H7 (cell line): Measurements from ENCODE around the gene DNAJC5. TPM values are rescaled to one million over a fixed set of nuclear protein-coding genes. Genes with fewer than 3 reads are reported as not detected.

Experiments used
- DNase-seq: peaks from one replicate; pipeline ENCODE4 v3.0.0; 2012
- H3K27me3 ChIP-seq: 2 replicates; pipeline ENCODE4 v1.6.0; 2011; ENCODE audit warnings: mild to moderate bottlenecking, low read length; ENCODE audit not compliant: control insufficient read depth, insufficient read depth
- H3K36me3 ChIP-seq: replicated peaks from 2 replicates; pipeline ENCODE4 v1.5.1; 2011; ENCODE audit warnings: low read length; ENCODE audit not compliant: control insufficient read depth, insufficient read depth
- H3K4me3 ChIP-seq: 2 replicates; pipeline ENCODE4 v1.5.1; 2011; ENCODE audit warnings: low read depth, mild to moderate bottlenecking, control low read depth, low read length, moderate library complexity; ENCODE audit not compliant: insufficient read depth
- total RNA-seq: library from RNA; depleted of rRNA; stranded (reverse); fragments of >200 nt; shearing (Covaris generic); gene quantifications from 2 replicates; pipeline ENCODE4 v1.2.3, GENCODE V29; 2014

The DNAJC5 gene
- total RNA-seq, 1 experiment from 2014 or later = 30.8 TPM

DNA sequence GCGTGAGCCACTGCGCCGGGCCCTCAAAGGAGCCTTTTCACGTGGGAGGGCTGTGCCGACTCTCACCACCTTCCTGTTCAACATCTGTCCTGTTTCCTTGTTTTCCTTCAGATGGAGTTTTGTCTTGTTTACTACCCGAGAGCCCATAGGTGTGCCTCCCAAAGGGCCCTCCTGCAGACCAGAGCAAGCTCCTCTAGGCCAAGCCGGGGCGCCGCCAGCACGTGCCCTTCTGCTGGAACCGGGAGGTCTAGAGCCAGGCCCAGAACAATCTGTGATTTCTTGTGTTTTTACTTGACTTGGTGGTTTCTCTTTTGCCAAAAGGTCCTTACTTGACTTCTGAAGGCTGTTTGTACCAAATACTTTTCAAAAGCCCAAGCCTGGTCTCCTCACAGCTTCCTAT lies 8.0 kb upstream of the DNAJC5 start:
- DNase-seq = no peak
- no peak overlapping the region for H3K4me3 ChIP-seq
- H3K36me3 ChIP-seq = peaks cover 16% of the 10 kb centered on the region
- H3K27me3 ChIP-seq = no peaks in the 10 kb centered on the region

DNA sequence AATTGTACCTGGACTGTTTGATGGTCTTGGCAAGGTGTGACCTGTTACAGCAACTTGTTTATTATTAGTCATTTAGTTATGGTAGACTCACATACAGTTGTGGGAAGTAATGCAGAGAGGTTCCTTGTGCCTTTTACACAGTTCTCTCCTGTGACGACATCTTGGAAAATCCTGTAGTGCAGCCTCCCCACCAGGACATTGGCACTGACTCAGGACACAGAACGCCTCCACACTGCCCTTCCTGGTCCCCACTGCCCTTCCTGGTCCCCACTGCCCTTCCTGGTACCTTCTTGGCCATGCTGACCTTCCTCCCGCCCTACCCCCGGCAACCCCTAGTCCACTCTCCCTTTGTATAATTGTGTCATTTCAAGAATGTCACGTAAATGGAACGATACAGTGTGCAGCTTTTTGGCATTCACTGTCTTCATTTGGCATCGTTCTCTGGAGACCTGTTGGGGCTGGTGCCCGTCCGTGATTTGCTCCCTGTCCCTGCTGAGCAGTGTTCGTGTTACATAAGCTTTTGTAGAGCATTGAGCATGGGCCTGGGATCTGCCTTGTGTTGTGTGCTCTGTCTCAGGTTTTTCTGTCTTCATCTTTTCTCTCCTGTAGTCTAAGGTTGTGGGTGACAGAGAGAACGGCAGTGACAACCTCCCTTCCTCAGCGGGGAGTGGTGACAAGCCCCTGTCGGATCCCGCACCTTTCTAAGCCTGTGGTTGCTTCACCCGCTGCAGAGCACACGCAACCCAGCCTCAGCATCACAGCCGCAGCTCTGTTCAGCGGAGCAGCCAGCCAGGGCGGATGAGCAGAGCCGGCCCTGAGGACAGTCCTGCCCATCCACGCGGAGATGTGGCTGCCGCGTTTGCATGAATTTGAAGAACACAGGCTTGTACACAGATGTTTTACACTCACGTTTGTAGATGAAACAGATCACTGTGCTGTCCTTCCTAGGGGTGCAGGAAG lies 5.4 kb upstream of the DNAJC5 start:
- H3K4me3 ChIP-seq = no peak overlapping the region
- DNase-seq = peak; percentile 27
- H3K36me3 ChIP-seq = peaks cover 7% of the 10 kb centered on the region
- H3K27me3 ChIP-seq = no peaks in the 10 kb centered on the region

DNA sequence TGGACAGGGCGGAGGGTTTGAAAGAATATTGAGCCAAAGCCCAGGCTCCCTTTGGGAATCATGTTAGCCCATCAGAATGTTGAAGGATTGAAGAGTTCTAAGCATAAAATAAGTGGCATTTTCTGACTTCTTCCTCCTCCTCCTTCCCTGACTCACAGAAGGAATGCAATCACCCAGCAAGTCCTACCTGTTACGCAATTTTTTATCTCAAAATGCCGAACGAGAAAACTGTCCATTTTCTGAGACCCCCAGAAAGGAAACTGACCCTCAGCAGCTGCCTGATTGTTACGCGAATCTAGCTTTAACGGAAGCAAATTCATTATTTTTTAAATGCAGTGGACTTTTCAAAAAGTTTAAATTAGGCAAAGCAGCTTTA lies 4.7 kb upstream of the DNAJC5 start:
- H3K36me3 ChIP-seq = peaks cover 5% of the 10 kb centered on the region

DNA sequence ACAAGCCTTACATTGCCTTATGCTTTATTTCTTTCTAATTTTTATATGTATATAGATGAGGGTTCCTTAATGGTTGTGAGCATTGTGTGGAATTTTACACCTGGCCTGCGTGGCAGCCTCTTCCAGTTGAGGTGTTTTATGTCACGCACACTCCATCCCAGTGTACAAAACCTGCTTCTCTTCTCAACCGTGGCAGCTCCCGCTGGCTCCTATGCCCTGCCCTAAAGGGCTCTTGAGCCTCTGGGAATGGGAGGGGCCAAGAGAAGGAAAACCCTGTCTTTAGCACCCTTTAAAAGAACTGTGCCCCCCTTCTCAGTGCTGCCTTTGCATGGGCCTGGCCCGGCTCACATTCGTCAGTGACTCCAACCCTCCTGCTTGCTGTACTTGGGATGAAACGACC lies 4.3 kb upstream of the DNAJC5 start:
- H3K36me3 ChIP-seq = peaks cover 5% of the 10 kb centered on the region
- DNase-seq = no peak
- H3K4me3 ChIP-seq = no peak overlapping the region
- H3K27me3 ChIP-seq = no peaks in the 10 kb centered on the region

More for the DNA sequence above, 4.7 kb upstream of the DNAJC5 start:
- Histone ChIP-seq H3K27me3 (no peaks in the 10 kb centered on the region), H3K4me3 (no peak overlapping the region)
- DNase-seq = no peak

DNA sequence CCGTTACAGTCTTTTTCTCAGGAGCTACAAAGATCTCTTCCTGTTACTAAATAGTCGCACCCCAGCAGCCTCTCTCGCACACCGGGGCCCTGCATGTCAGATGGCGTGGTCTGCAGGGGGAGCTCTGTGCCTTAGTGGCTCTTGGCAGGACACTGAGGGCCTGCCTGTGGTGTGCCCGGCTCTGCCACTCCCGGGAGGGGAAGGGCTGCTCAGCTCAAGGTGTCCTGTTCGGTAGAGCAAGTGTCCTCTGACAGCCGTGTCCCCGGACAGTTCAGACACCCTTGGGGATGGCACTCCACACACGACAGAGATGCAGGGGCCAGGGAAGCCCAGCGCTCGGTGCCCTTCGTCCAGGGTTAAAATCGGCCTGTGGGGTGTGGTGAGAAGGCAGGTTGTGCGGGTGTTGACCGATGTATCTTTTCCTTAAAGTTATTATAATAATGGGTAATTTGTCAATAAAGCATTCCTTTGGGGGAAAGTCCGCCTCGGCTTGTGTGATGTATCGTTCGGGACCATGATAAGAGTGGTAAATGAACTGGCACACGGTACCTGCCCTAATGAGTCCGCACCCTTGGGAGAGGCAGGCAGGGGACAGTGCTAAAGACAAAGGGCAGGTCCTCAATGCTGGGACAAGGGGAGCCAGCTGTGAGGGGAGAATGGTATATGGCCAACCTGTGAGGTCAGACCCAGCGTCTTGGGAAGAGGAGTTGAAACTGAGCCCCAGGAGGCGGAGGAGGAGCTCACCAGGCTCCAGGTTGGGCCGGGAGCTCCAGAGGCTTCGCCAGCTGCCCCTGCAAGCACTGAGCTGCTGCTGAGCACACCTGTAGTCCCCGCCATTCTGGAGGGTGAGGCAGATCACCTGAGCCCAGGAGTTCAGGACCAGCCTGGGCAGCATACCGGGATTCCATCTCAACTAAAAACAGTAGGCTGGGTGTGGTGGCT lies 3.6 kb upstream of the DNAJC5 start:
- Histone ChIP-seq H3K4me3 (no peak overlapping the region), H3K36me3 (peaks cover 5% of the 10 kb centered on the region), H3K27me3 (no peaks in the 10 kb centered on the region)
- peak; percentile 72 for DNase-seq

DNA sequence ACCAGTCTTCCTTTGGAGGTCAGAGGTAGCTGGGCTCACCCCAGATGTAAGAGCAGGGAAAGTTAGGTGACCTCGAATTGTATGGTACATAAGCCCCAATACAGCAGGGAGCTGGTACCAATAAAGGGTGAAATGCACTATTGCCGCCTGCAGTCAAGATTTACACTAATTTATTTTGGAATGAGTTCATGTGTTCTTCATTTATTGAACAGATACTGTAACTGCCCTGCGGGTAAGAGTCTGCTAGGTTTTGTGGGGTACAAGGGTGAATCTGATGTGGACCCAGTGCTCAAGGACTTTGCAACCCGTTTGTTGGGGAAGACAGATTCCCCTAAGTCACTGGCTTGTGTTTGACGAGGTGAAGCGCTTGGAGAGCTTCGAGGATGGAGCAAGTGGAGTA lies 2.5 kb upstream of the DNAJC5 start:
- Histone ChIP-seq H3K27me3 (no peaks in the 10 kb centered on the region), H3K4me3 (no peak overlapping the region), H3K36me3 (peaks cover 4% of the 10 kb centered on the region)
- no peak for DNase-seq

DNA sequence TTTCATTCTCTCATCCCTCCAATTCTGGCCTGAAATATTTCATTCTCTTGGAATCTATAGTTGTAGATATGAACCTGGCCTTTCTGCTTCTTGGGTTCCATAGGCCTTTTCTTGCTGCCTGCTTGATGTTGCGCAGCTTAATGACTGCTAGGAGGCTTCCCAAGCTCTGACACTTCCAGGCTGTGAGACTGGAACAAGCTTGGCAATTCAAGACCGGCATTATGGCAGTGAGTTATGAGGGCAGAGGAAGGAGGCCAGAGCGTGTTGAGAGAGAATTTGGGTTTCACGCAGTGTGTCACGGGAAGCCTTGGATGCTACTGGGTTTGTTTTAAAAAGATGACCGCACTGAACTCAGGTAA lies 948 bp upstream of the DNAJC5 start:
- DNase-seq = no peak
- H3K4me3 ChIP-seq = peak overlapping the region; percentile 66
- peaks cover 2% of the 10 kb centered on the region for H3K36me3 ChIP-seq
- H3K27me3 ChIP-seq = no peaks in the 10 kb centered on the region

DNA sequence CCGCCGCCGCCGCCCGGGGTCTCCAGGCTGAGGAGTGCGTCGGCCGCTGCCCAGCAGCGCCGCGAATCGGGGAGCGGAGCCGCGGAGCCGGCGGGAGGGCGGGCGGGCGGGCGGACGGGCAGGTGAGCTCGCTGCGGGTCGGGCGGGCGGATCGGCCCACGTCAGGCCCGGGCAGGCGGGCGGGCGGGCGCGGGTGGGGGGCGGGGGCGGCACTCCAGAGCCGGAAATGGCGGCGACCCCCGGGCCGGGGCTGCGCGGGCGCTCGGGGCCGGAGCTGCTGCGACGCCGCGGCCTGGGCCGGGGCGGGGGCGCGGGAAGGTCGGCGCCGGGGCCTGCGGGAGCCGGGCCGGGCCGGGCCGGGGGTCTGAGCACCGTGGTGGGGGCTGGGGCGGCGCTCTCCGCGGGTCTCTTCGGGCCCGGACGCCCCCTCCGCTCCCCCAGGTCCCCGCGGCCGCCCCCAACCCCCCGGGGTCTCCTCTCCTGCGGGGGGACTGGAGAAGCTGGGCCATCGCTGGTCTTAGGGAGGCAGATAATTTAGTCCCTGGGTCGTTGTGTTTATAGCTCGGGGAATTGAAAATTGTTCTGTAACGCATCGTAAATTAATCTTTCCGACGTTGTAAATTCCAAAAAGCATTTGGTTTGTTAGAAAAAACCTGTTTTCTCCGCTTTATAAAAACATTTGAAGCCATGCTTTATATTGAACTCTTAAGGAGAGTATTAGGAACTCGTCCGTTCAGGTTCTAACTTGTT lies 451 bp downstream of the DNAJC5 start:
- DNase-seq = no peak
- peaks cover 1% of the 10 kb centered on the region; the same call in 1 of the 2 replicates for H3K36me3 ChIP-seq
- no peaks in the 10 kb centered on the region for H3K27me3 ChIP-seq
- H3K4me3 ChIP-seq = peak overlapping the region; percentile 66

DNA sequence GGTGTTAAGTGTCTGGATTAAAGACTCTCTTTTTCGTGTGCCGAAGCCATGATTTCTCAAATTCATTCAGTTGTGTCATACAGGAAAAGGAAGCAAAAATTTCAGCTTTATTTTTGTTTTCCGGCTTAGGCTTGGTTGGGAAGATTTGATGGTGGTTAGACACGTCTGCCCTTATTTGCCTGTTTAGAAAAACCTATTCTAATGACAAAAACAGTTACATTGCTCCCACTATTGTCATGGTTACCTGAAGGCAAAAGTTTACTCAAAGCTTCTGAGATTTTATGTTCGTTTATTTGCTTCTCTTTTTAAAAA lies 982 bp downstream of the DNAJC5 start:
- H3K4me3 ChIP-seq = peak overlapping the region; percentile 33
- H3K27me3 ChIP-seq = no peaks in the 10 kb centered on the region
- H3K36me3 ChIP-seq = peaks cover 1% of the 10 kb centered on the region; the same call in 1 of the 2 replicates
- DNase-seq = no peak

DNA sequence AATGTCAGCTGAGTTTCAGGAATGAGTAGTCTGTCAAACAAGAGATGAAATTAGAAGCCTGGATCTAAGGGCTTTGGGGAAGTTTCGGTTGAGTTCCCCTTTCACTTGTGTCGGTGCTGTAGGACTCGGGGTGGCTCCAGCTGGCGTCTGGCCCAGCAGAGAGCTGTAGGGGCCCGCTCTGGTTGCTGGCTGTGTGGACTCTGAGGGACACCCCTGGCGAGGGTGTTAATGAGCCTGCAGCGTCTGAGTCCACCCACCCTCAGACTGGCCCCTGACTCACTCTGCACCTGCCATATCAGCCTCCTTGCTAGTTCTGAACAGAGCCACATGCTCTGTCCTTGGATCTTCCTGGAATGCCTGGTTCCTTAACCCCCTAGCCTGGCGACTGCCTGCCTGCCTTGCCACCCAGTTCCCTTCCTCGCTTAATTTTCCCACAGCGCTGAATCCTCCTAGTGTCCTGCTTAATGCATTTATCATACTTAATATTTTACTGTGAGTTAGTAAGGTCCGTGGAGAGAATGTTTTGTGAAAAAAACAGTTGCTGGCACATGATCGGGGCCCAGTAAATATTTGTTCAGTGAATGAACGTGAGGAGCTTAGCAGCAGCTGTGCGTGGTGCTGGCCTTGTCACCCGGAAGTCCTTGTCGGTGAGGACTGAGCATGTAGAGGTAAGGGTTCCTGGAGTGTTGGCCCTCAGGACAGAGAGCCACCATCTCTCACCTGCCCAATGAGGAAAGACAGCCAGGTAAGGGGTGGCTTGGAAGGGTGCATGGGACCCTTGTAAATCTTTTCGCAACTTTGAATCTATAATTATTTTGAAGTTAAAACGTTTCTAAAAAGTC lies 1.6 kb downstream of the DNAJC5 start:
- Histone ChIP-seq H3K4me3 (peak overlapping the region; percentile 33; the same call in 1 of the 2 replicates), H3K27me3 (no peaks in the 10 kb centered on the region), H3K36me3 (peaks cover 1% of the 10 kb centered on the region; the same call in 1 of the 2 replicates)
- peak; percentile 67 for DNase-seq

DNA sequence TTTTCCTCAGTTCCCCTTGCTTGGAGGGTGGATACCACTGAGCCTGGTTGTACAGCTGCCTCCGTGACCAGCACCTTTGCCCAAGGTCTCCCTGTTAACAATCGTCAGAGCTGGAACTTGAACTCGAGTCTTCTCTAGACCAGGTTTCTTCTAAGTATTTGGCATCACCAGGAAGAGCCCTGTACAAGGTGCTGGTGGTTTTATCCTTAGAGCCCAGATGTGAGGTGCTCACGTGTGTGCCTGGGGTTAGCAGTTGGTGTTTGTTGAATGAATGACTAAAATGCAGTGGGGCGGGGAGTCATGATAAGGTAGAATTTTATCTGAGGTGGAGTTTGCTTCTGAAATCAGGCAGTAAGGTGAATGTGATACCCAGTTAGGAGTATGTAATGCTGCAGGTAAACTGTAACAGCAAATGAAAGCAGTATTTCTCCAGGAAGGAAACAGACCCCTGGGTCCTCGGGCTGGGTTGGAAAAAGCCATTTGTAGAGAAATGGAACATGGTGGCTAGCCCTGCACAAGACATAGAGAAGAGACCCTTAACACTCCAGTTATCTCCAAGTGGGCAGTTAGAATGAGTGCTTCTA lies 3.1 kb downstream of the DNAJC5 start:
- no peak overlapping the region for H3K4me3 ChIP-seq
- DNase-seq = no peak
- H3K36me3 ChIP-seq = peaks cover 1% of the 10 kb centered on the region; the same call in 1 of the 2 replicates
- no peaks in the 10 kb centered on the region for H3K27me3 ChIP-seq

DNA sequence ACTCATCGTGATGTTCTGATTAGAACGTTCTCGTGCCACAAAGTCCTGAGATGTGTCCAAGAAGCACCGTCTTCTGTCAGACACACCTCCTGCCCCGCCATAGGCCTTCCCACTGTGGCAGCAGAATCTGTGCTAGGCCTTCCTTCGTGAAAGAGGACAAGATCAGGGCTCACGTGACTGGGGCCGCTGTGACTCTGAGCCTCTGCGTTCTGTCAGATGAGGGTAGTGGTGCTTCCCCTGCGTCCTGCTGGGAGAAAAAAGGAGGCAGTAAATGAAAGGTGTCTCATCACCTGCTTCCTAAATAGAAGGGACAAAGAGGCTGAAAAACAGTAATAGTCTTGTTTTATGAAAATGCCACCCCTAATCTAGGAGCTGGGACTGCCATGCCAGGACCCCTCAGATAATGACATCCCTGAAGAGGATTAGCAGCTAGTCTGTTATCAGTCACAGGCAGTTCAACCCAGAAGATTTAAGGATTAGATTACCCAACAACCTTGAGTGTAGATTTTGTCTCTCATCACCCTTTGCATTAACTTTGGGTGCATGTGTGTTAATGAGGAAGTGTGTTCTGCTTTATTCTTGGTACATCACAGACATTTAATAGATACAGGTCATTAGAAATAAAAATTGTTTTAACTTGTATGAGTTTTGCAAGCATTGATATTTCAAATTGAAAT lies 4.1 kb downstream of the DNAJC5 start:
- H3K36me3 ChIP-seq = peaks cover 1% of the 10 kb centered on the region; the same call in 1 of the 2 replicates
- no peak overlapping the region for H3K4me3 ChIP-seq
- DNase-seq = no peak
- no peaks in the 10 kb centered on the region for H3K27me3 ChIP-seq

DNA sequence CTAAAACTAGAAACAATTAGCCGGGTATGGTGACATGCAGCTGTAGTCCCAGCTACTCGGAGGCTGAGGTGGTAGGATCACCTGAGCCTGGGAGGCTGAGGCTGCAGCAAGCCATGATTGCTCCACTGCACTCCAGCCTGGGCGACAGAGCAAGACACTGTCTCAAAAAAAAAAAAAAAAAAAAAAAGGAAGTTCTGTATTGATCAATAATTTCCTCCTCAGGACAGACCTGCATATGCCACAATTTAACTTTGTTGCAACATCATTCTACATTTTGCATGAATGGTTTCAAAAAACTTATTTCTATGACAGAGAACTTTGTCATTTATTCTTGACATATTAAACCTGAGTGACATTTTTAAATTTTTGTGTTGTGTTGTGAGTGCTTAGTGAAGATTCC lies 5.5 kb downstream of the DNAJC5 start:
- Histone ChIP-seq H3K27me3 (no peaks in the 10 kb centered on the region), H3K36me3 (peaks cover 1% of the 10 kb centered on the region; the same call in 1 of the 2 replicates), H3K4me3 (no peak overlapping the region)
- no peak for DNase-seq
